Pancreas (tissue), 10 donors: Measurements from ENCODE around the gene FHOD3. TPM values are rescaled to one million over a fixed set of nuclear protein-coding genes. Genes with fewer than 3 reads are reported as not detected.
A peak's percentile ranks its signal among the peaks of the same experiment; 100 is the strongest.

Experiments used
- ATAC-seq, 4 donors: fragments of 200-7000 bp; cut with Tn5 transposase; one replicate each; pipeline versions ENCODE4 v1.8.0 to v1.9.1; 2020; ENCODE audit warnings: mild to moderate bottlenecking in 4 of 4, moderate library complexity in 4 of 4
- DNase-seq, 6 donors: peaks; one replicate each; pipeline ENCODE4 v3.0.0-alpha.2; 2020
- FAIRE-seq: peaks from 2 replicates; lab custom pipeline; 2012; peaks lifted over from hg19 to GRCh38; lab: Jason Lieb, UNC
- H3K27ac ChIP-seq, 4 donors: fragments of 200-600 bp; sonication (generic); 1 replicate in 3 of 4; 2 replicates in 1 of 4; pipeline versions ENCODE4 v1.5.0 to v1.8.0; 2020
- H3K27me3 ChIP-seq, 4 donors: fragments of 200-600 bp; one replicate each; pipeline ENCODE4 v1.8.0; 2021
- H3K36me3 ChIP-seq, 3 donors: fragments of 200-600 bp; sonication (generic) in 1 of 3; one replicate each; pipeline versions ENCODE4 v1.5.0 to v1.8.0; 2020 to 2021
- H3K4me1 ChIP-seq, 3 donors: fragments of 200-600 bp; one replicate each; pipeline ENCODE4 v1.8.0; 2021
- H3K4me3 ChIP-seq, 4 donors: fragments of 200-600 bp; sonication (generic) in 2 of 4; one replicate each; pipeline versions ENCODE4 v1.5.0 to v1.8.0; 2020 to 2021
- H3K9me3 ChIP-seq, 4 donors: fragments of 200-600 bp; one replicate each; pipeline ENCODE4 v1.8.0; 2021
- WGBS, 2 donors: extraction: QIAGEN DNeasy Blood & Tissue Kit; methylation state at CpG; one replicate each; pipeline ENCODE4 v1.1.7; 2013; 5-methylcytosine and 5-hydroxymethylcytosine counted together
- intact Hi-C, 3 donors: fragments of 100-400 bp; cut with DNase I; formaldehyde crosslinking; loops; one replicate each; pipeline versions ENCODE4 v1.11.1 to v1.14.2; 2022
- polyA plus RNA-seq, 2 donors: library from polyadenylated mRNA; stranded (reverse); fragments of 200-250 nt; gene quantifications; one replicate each; pipeline ENCODE4 v1.2.3, GENCODE V29; 2013
- total RNA-seq, 6 donors: library from RNA; stranded (reverse); fragmentation: NEBNext Ultra II Directional in 4 of 6; extraction: Animal tissue kit (Norgen Biotek cat#: 25700) in 4 of 6; gene quantifications; one replicate each; pipeline versions ENCODE4 v1.2.1 to v1.2.4, GENCODE V29; 2021 to 2023
- TF ChIP-seq, protein P1 (sequence below), 4 donors: fragments of 200-600 bp; sonication (generic) in 3 of 4; IDR thresholded peaks; one replicate each; pipeline versions ENCODE4 v1.5.0 to v1.8.0; 2021; ENCODE audit warnings: antibody characterized with exemption in 4 of 4
- donor health status: healthy with polysubstance abuse.
- donor health status: DM: no; HTN: no; CAD: no; lungs with moderate emphysema.
- donor health status: DM: no; HTN: no; CAD: no.
- donor health status: control.
- donor health status: control.
- donor health status: Bipolar disorder and iron deficiency.
- donor health status: DM: yes; HTN: yes; CAD: no.
- donor health status: DM: no; HTN: no; CAD: no.
- donor health status: DM: no; HTN: no; CAD: no.
- donor health status: DM: yes; HTN: yes; CAD: no.

The FHOD3 gene
- total and polyA plus RNA-seq, 8 donors, result 0.25 to 4.3 (median 1.2) TPM

DNA sequence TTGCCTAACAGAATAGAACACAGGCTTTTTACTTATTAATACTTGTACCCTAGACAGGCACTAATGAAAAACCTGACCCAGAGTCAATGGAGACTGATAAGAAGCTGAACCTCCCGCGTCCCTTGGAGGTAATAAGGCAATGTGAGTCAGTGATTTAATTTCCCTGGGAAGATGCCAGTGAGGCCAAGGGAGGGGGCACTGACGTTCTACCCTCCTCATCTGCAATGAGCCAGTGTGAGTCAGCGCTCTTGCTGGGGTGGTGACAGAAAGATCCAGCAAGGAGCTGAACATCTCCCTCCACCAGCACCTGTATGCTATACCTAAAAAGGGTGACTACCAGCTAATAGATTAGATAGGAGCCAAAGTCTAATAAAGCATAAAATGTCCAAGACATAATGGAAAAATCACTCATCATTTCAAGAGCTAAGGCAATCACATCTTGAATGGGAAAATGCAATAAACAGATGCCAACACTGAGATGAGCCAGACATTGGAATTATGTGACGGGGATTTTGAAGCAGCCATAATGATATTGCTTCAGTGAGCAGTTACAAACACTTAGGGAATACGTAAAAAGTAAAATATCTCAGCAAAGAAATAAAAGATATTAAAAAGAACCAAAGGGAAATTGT, 414.4 kb downstream of the FHOD3 start:
- Histone ChIP-seq H3K9me3 (no peaks in the 10 kb centered on the region), H3K27ac (no peak overlapping the region), H3K36me3 (no peaks in the 10 kb centered on the region), H3K27me3 (no peaks in the 10 kb centered on the region), H3K4me1 (no peaks in the 10 kb centered on the region), H3K4me3 (no peak overlapping the region)
- peak in 1 of 6 donors; percentile 26 for DNase-seq
- TF ChIP-seq, protein P1, sequence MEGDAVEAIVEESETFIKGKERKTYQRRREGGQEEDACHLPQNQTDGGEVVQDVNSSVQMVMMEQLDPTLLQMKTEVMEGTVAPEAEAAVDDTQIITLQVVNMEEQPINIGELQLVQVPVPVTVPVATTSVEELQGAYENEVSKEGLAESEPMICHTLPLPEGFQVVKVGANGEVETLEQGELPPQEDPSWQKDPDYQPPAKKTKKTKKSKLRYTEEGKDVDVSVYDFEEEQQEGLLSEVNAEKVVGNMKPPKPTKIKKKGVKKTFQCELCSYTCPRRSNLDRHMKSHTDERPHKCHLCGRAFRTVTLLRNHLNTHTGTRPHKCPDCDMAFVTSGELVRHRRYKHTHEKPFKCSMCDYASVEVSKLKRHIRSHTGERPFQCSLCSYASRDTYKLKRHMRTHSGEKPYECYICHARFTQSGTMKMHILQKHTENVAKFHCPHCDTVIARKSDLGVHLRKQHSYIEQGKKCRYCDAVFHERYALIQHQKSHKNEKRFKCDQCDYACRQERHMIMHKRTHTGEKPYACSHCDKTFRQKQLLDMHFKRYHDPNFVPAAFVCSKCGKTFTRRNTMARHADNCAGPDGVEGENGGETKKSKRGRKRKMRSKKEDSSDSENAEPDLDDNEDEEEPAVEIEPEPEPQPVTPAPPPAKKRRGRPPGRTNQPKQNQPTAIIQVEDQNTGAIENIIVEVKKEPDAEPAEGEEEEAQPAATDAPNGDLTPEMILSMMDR (IDR thresholded peaks at IDR 0.05), result no peak
- no peak for FAIRE-seq
- ATAC-seq, result peak in 3 of 4 donors; percentile 34 to 68 (median 60)
- 64 to 67% methylated on average over 6 of the region's 6 CpGs for WGBS, 2 donors
- intact Hi-C loops, result no loop called here

- ATAC-seq (no peak), DNase-seq (no peak), FAIRE-seq (no peak)
- Histone ChIP-seq H3K36me3 (no peaks in the 10 kb centered on the region), H3K9me3 (no peaks in the 10 kb centered on the region), H3K27ac (no peak overlapping the region), H3K4me1 (no peaks in the 10 kb centered on the region), H3K27me3 (no peaks in the 10 kb centered on the region), H3K4me3 (no peak overlapping the region)
- intact Hi-C loops, result no loop called here
- WGBS, 2 donors, result 88 to 94% methylated on average over 3 of the region's 3 CpGs
- TF ChIP-seq, protein P1 (IDR thresholded peaks at IDR 0.05), result no peak
Observed at GRCh38 chr18:36714476-36714875, 417.0 kb downstream of the FHOD3 start.

GRCh38 chr18:36717422-36718110, 420.1 kb downstream of the FHOD3 start:
- no peak overlapping the region for H3K27ac ChIP-seq
- WGBS, 2 donors, result 90 to 91% methylated on average over 12 of the region's 12 CpGs
- DNase-seq, result no peak
- H3K9me3 ChIP-seq, result no peaks in the 10 kb centered on the region
- ATAC-seq, result no peak
- no peak for FAIRE-seq
- H3K36me3 ChIP-seq, result no peaks in the 10 kb centered on the region
- H3K4me1 ChIP-seq, result no peaks in the 10 kb centered on the region
- no peaks in the 10 kb centered on the region for H3K27me3 ChIP-seq
- no peak overlapping the region for H3K4me3 ChIP-seq
- TF ChIP-seq, protein P1 (IDR thresholded peaks at IDR 0.05), result no peak
- intact Hi-C loops, result no loop called here

DNA sequence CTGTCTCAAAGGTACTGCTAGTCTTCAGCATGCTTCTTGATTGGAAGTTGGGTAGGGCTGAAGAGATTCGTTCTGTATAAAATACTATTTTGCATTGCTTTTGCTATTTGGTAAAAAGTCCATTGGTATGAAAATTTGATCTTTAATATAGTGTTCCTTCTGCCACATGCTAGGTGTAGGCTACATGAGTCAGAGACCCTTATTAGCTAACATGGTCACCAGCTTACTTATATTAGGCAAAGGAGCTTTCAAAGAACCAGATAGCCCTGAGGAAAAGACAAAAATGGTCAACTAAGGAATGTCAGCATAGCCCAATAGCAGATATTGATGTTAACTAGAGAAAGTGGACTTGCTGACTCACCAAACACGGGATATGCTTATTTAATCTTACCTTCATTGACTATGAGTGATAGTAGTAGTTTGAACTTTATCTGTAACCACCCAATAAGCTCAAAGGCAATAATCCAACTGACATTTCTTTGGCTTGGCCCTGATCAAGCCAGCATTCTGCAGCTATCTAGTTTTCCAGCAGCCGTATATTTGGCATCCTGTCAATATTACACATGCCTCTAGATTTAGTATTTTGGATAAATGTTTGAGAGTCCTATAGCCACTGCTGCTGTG, 421.3 kb downstream of the FHOD3 start:
- H3K36me3 ChIP-seq, result no peaks in the 10 kb centered on the region
- no peaks in the 10 kb centered on the region for H3K4me1 ChIP-seq
- DNase-seq (no peak), FAIRE-seq (no peak), ATAC-seq (no peak)
- WGBS, 2 donors, result 35 to 42% methylated on average over 3 of the region's 3 CpGs
- intact Hi-C loops, result no loop called here
- TF ChIP-seq, protein P1 (IDR thresholded peaks at IDR 0.05), result no peak
- H3K27ac ChIP-seq, result no peak overlapping the region
- H3K9me3 ChIP-seq, result no peaks in the 10 kb centered on the region
- H3K27me3 ChIP-seq, result no peaks in the 10 kb centered on the region
- no peak overlapping the region for H3K4me3 ChIP-seq
